ENCODE results near the gene WASF1.

GRCh38 chr6:110054664-110055386 is 124.6 kb downstream of the WASF1 start:
- no peak for TF ChIP-seq CTCF (IDR thresholded peaks at IDR 0.05; ENCODE audit: low read depth, low read length, poor library complexity, severe bottlenecking)
- TF ChIP-seq EZH2phosphoT487 (IDR thresholded peaks at IDR 0.05; ENCODE audit: borderline replicate concordance, low read length), result no peak
